Measurements from ENCODE around the gene RBM20.

RBM20 gene

GRCh38 chr10:110773693-110774068, 129.5 kb downstream of the RBM20 start:
- H3K27ac ChIP-seq (ENCODE audit: low read length): no peak overlapping the region
- H3K4me3 ChIP-seq (ENCODE audit: low read length): no peak overlapping the region
- H3K9ac ChIP-seq (ENCODE audit: low read length): no peak overlapping the region
- H3K4me2 ChIP-seq (ENCODE audit: low read depth, low read length): no peak overlapping the region
- H4K20me1 ChIP-seq (ENCODE audit: insufficient read depth, low read length): no peaks in the 10 kb centered on the region
- TF ChIP-seq EZH2 (optimal IDR thresholded peaks at IDR 0.05; ENCODE audit: low read depth, low read length): no peak
- TF ChIP-seq, protein P1, sequence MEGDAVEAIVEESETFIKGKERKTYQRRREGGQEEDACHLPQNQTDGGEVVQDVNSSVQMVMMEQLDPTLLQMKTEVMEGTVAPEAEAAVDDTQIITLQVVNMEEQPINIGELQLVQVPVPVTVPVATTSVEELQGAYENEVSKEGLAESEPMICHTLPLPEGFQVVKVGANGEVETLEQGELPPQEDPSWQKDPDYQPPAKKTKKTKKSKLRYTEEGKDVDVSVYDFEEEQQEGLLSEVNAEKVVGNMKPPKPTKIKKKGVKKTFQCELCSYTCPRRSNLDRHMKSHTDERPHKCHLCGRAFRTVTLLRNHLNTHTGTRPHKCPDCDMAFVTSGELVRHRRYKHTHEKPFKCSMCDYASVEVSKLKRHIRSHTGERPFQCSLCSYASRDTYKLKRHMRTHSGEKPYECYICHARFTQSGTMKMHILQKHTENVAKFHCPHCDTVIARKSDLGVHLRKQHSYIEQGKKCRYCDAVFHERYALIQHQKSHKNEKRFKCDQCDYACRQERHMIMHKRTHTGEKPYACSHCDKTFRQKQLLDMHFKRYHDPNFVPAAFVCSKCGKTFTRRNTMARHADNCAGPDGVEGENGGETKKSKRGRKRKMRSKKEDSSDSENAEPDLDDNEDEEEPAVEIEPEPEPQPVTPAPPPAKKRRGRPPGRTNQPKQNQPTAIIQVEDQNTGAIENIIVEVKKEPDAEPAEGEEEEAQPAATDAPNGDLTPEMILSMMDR (IDR thresholded peaks at IDR 0.05; ENCODE audit: low read length): no peak
- TF ChIP-seq EZH2phosphoT487 (IDR thresholded peaks at IDR 0.05; ENCODE audit: low read length): no peak
- H3K27me3 ChIP-seq (replicated peaks; ENCODE audit: insufficient read depth, low read length): no peaks in the 10 kb centered on the region
- peaks cover 1% of the 10 kb centered on the region; the same call in 1 of the 2 replicates for H3K4me1 ChIP-seq (ENCODE audit: low read length)
- DNase-seq: no peak
- no peak overlapping the region for H2AFZ ChIP-seq (ENCODE audit: low read length)
- no peaks in the 10 kb centered on the region for H3K36me3 ChIP-seq (replicated peaks; ENCODE audit: insufficient read depth, low read length)
- H3K9me2 ChIP-seq (replicated peaks; ENCODE audit: insufficient read depth, low read length): no peaks in the 10 kb centered on the region
- H3F3A ChIP-seq (ENCODE audit: insufficient read depth, low read length): no peaks in the 10 kb centered on the region
- no peaks in the 10 kb centered on the region for H3K79me2 ChIP-seq (ENCODE audit: low read length)
- H3K9me3 ChIP-seq (replicated peaks; ENCODE audit: insufficient read depth, low read length): no peaks in the 10 kb centered on the region

- no peaks in the 10 kb centered on the region for H3K36me3 ChIP-seq (replicated peaks; ENCODE audit: insufficient read depth, low read length)
- H4K20me1 ChIP-seq (ENCODE audit: insufficient read depth, low read length): no peaks in the 10 kb centered on the region
- H3K27ac ChIP-seq (ENCODE audit: low read length): no peak overlapping the region
- H3K4me3 ChIP-seq (ENCODE audit: low read length): no peak overlapping the region
- no peak overlapping the region for H2AFZ ChIP-seq (ENCODE audit: low read length)
- no peaks in the 10 kb centered on the region for H3K9me3 ChIP-seq (replicated peaks; ENCODE audit: insufficient read depth, low read length)
- no peaks in the 10 kb centered on the region for H3K27me3 ChIP-seq (replicated peaks; ENCODE audit: insufficient read depth, low read length)
- no peaks in the 10 kb centered on the region for H3F3A ChIP-seq (ENCODE audit: insufficient read depth, low read length)
- H3K9me2 ChIP-seq (replicated peaks; ENCODE audit: insufficient read depth, low read length): no peaks in the 10 kb centered on the region
- no peak overlapping the region for H3K4me2 ChIP-seq (ENCODE audit: low read depth, low read length)
- no peaks in the 10 kb centered on the region for H3K4me1 ChIP-seq (ENCODE audit: low read length)
- no peak for DNase-seq
- no peaks in the 10 kb centered on the region for H3K79me2 ChIP-seq (ENCODE audit: low read length)
- no peak overlapping the region for H3K9ac ChIP-seq (ENCODE audit: low read length)
- TF ChIP-seq, protein P1 (IDR thresholded peaks at IDR 0.05; ENCODE audit: low read length): no peak
- no peak for TF ChIP-seq EZH2 (optimal IDR thresholded peaks at IDR 0.05; ENCODE audit: low read depth, low read length)
- TF ChIP-seq EZH2phosphoT487 (IDR thresholded peaks at IDR 0.05; ENCODE audit: low read length): no peak
Observed at GRCh38 chr10:110774069-110775019, 130.2 kb downstream of the RBM20 start.

- H3K4me2 ChIP-seq (ENCODE audit: low read depth, low read length): no peak overlapping the region
- H3K9ac ChIP-seq (ENCODE audit: low read length): no peak overlapping the region
- no peak overlapping the region for H3K27ac ChIP-seq (ENCODE audit: low read length)
- no peak overlapping the region for H3K4me3 ChIP-seq (ENCODE audit: low read length)
- H3K4me1 ChIP-seq (ENCODE audit: low read length): no peaks in the 10 kb centered on the region
- TF ChIP-seq, protein P1 (IDR thresholded peaks at IDR 0.05; ENCODE audit: low read length): no peak
- TF ChIP-seq EZH2phosphoT487 (IDR thresholded peaks at IDR 0.05; ENCODE audit: low read length) (no peak), EZH2 (optimal IDR thresholded peaks at IDR 0.05; ENCODE audit: low read depth, low read length) (no peak)
- H3K36me3 ChIP-seq (replicated peaks; ENCODE audit: insufficient read depth, low read length): no peaks in the 10 kb centered on the region
- H3F3A ChIP-seq (ENCODE audit: insufficient read depth, low read length): no peaks in the 10 kb centered on the region
- H2AFZ ChIP-seq (ENCODE audit: low read length): no peak overlapping the region
- no peaks in the 10 kb centered on the region for H3K9me2 ChIP-seq (replicated peaks; ENCODE audit: insufficient read depth, low read length)
- DNase-seq: no peak
- H3K27me3 ChIP-seq (replicated peaks; ENCODE audit: insufficient read depth, low read length): no peaks in the 10 kb centered on the region
- H3K79me2 ChIP-seq (ENCODE audit: low read length): no peaks in the 10 kb centered on the region
- no peaks in the 10 kb centered on the region for H3K9me3 ChIP-seq (replicated peaks; ENCODE audit: insufficient read depth, low read length)
- H4K20me1 ChIP-seq (ENCODE audit: insufficient read depth, low read length): no peaks in the 10 kb centered on the region
Observed at GRCh38 chr10:110775020-110775375, 130.9 kb downstream of the RBM20 start.

All from MM.1S (cell line).